Mesenchymal stem cell (in vitro differentiated cells and primary cell): ENCODE results near the gene SORCS3.

Experiments
- DNase-seq: peaks from one replicate; pipeline ENCODE4 v3.0.0-alpha.2; 2013
- H2AFZ ChIP-seq: one replicate; pipeline ENCODE4 v1.6.1; 2013; ENCODE audit warnings: low read depth, mild to moderate bottlenecking, control low read depth, inconsistent platforms, low read length, moderate library complexity
- H2AK5ac ChIP-seq: 2 replicates; pipeline ENCODE4 v1.6.1; 2013; ENCODE audit warnings: low read length, moderate library complexity, mild to moderate bottlenecking, inconsistent platforms; ENCODE audit not compliant: severe bottlenecking
- H2BK120ac ChIP-seq: one replicate; pipeline ENCODE4 v1.6.1; 2013; ENCODE audit warnings: low read depth, mild to moderate bottlenecking, inconsistent platforms, low read length, moderate library complexity
- H2BK12ac ChIP-seq, 2 experiments: one replicate each; pipeline ENCODE4 v1.6.1; 2013; ENCODE audit warnings: inconsistent platforms in 2 of 2, low read length in 2 of 2, mild to moderate bottlenecking in 2 of 2, moderate library complexity in 2 of 2, control low read depth in 1 of 2
- H2BK15ac ChIP-seq: one replicate; pipeline ENCODE4 v1.6.1; 2013; ENCODE audit warnings: mild to moderate bottlenecking, low read depth, inconsistent platforms; ENCODE audit not compliant: poor library complexity, severe bottlenecking
- H2BK5ac ChIP-seq: 2 replicates; pipeline ENCODE4 v1.6.1; 2013; ENCODE audit warnings: low read depth, mild to moderate bottlenecking, low read length, control low read depth, inconsistent platforms; ENCODE audit not compliant: poor library complexity, severe bottlenecking
- H3K14ac ChIP-seq, 2 experiments: one replicate each; pipeline ENCODE4 v1.6.1; 2013; ENCODE audit warnings: inconsistent platforms in 2 of 2, low read length in 2 of 2, control low read depth in 1 of 2, mild to moderate bottlenecking in 1 of 2, moderate library complexity in 1 of 2
- H3K18ac ChIP-seq, 2 experiments: one replicate each; pipeline ENCODE4 v1.6.1; 2013; ENCODE audit warnings: inconsistent platforms in 2 of 2, low read length in 2 of 2, control low read depth in 1 of 2, low read depth in 1 of 2, mild to moderate bottlenecking in 1 of 2
- H3K23ac ChIP-seq, 2 experiments: one replicate each; pipeline ENCODE4 v1.6.1; 2013; ENCODE audit warnings: inconsistent platforms in 2 of 2, low read length in 2 of 2, mild to moderate bottlenecking in 2 of 2, moderate library complexity in 2 of 2, control low read depth in 1 of 2
- H3K27ac ChIP-seq: 2 replicates; pipeline ENCODE4 v1.5.1; 2013; ENCODE audit warnings: mild to moderate bottlenecking, moderate library complexity, low read length, control low read depth, inconsistent platforms; ENCODE audit not compliant: poor library complexity, severe bottlenecking
- H3K27me3 ChIP-seq, 2 experiments: 2 replicates each; pipeline versions ENCODE4 v1.6.1 to v1.7.0; 2013; ENCODE audit warnings: low read length in 2 of 2, mild to moderate bottlenecking in 2 of 2, moderate library complexity in 2 of 2, control low read depth in 1 of 2, inconsistent platforms in 1 of 2; ENCODE audit not compliant: control insufficient read depth in 1 of 2, insufficient read depth in 1 of 2
- H3K36me3 ChIP-seq, 2 experiments: 2 replicates each; pipeline versions ENCODE4 v1.6.1 to v1.7.0; 2013; ENCODE audit warnings: low read length in 2 of 2, control low read depth in 1 of 2, inconsistent platforms in 1 of 2, low read depth in 1 of 2, mild to moderate bottlenecking in 1 of 2; ENCODE audit not compliant: insufficient read depth in 2 of 2, control insufficient read depth in 1 of 2
- H3K4ac ChIP-seq, 2 experiments: one replicate each; pipeline ENCODE4 v1.6.1; 2013; ENCODE audit warnings: inconsistent platforms in 2 of 2, low read length in 2 of 2, mild to moderate bottlenecking in 2 of 2, moderate library complexity in 2 of 2, control low read depth in 1 of 2, low read depth in 1 of 2
- H3K4me1 ChIP-seq: 2 replicates; pipeline ENCODE4 v1.6.1; 2013; ENCODE audit warnings: low read depth, low read length, control low read depth; ENCODE audit not compliant: control insufficient read depth, insufficient read depth
- H3K4me2 ChIP-seq: 2 replicates; pipeline ENCODE4 v1.6.1; 2013; ENCODE audit warnings: low read length, mild to moderate bottlenecking, inconsistent platforms; ENCODE audit not compliant: poor library complexity, severe bottlenecking
- H3K4me3 ChIP-seq, 2 experiments: 2 replicates each; pipeline versions ENCODE4 v1.5.1 to v1.7.0; 2013; ENCODE audit warnings: low read length in 2 of 2, mild to moderate bottlenecking in 2 of 2, control low read depth in 1 of 2, low read depth in 1 of 2; ENCODE audit not compliant: insufficient read depth in 1 of 2
- H3K79me1 ChIP-seq: replicated peaks from 2 replicates; pipeline ENCODE4 v1.6.1; 2013; ENCODE audit warnings: mild to moderate bottlenecking, control low read depth, low read length, inconsistent platforms; ENCODE audit not compliant: poor library complexity, severe bottlenecking
- H3K9ac ChIP-seq: 2 replicates; pipeline ENCODE4 v1.7.0; 2013; ENCODE audit warnings: mild to moderate bottlenecking, low read length, moderate library complexity
- H3K9me3 ChIP-seq: 2 replicates; pipeline ENCODE4 v1.7.0; 2013; ENCODE audit warnings: mild to moderate bottlenecking, low read length; ENCODE audit not compliant: control insufficient read depth
- H4K8ac ChIP-seq: one replicate; pipeline ENCODE4 v1.6.1; 2013; ENCODE audit warnings: inconsistent platforms, mild to moderate bottlenecking, low read length, moderate library complexity
- H4K91ac ChIP-seq: one replicate; pipeline ENCODE4 v1.6.1; 2013; ENCODE audit warnings: mild to moderate bottlenecking, low read length, inconsistent platforms
- WGBS: methylation state at CpG from one replicate; pipeline ENCODE4 v1.1.7; 2013; ENCODE audit warnings: mixed read lengths; 5-methylcytosine and 5-hydroxymethylcytosine counted together

SORCS3 gene

DNA sequence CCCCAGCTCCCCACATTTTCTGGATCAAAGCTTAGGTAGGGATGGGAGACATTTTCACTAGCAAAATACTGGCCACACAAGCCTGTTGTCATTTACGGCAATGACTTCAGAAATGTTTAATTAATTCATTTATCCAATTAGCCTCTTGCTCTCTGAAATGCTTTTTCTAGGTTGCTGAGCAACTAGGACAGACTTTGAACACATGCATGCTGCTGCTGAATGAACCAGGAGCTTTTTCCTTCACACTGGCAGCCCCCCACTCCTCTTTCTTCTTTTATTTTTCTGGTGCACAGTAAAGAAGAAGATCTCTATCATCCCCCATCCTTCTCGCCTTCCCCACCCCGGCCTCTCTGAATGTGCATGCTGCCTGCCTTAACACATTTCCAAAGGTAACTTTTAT is 22.5 kb downstream of the SORCS3 start:
- Histone ChIP-seq H3K4me2 (no peak overlapping the region), H3K18ac (no peak overlapping the region), H3K27me3 (peaks cover 0 to 6% of the 10 kb centered on the region in 2 experiments), H2AFZ (no peak overlapping the region), H3K4ac (no peak overlapping the region), H3K36me3 (no peaks in the 10 kb centered on the region), H3K4me1 (no peaks in the 10 kb centered on the region), H2BK12ac (no peak overlapping the region), H2BK15ac (no peak overlapping the region), H3K79me1 (no peaks in the 10 kb centered on the region), H3K9ac (no peak overlapping the region), H4K8ac (no peak overlapping the region), H2AK5ac (no peak overlapping the region), H4K91ac (no peak overlapping the region), H3K4me3 (no peak overlapping the region), H3K23ac (no peak overlapping the region), H3K14ac (no peak overlapping the region), H2BK120ac (no peak overlapping the region), H2BK5ac (no peak overlapping the region), H3K9me3 (no peaks in the 10 kb centered on the region), H3K27ac (no peak overlapping the region)
- no peak for DNase-seq
- WGBS = 95% methylated on average over 3 of the region's 3 CpGs

- H4K91ac ChIP-seq = no peak overlapping the region
- no peak overlapping the region for H2AFZ ChIP-seq
- H3K4me1 ChIP-seq = no peaks in the 10 kb centered on the region
- H3K23ac ChIP-seq = no peak overlapping the region
- no peak overlapping the region for H2BK15ac ChIP-seq
- no peak overlapping the region for H2AK5ac ChIP-seq
- no peaks in the 10 kb centered on the region for H3K79me1 ChIP-seq
- no peak overlapping the region for H3K4ac ChIP-seq
- no peak overlapping the region for H3K27ac ChIP-seq
- peaks cover 0 to 6% of the 10 kb centered on the region in 2 experiments for H3K27me3 ChIP-seq
- no peaks in the 10 kb centered on the region for H3K9me3 ChIP-seq
- no peak overlapping the region for H3K18ac ChIP-seq
- H3K9ac ChIP-seq = no peak overlapping the region
- H3K4me2 ChIP-seq = no peak overlapping the region
- no peaks in the 10 kb centered on the region for H3K36me3 ChIP-seq
- no peak for DNase-seq
- no peak overlapping the region for H2BK5ac ChIP-seq
- no peak overlapping the region for H4K8ac ChIP-seq
- no peak overlapping the region for H3K4me3 ChIP-seq
- 67% methylated on average over 5 of the region's 5 CpGs for WGBS
- H2BK120ac ChIP-seq = no peak overlapping the region
- no peak overlapping the region for H3K14ac ChIP-seq
- no peak overlapping the region for H2BK12ac ChIP-seq
These were observed 23.1 kb downstream of the SORCS3 start for GRCh38 chr10:104664205-104664604.

DNA sequence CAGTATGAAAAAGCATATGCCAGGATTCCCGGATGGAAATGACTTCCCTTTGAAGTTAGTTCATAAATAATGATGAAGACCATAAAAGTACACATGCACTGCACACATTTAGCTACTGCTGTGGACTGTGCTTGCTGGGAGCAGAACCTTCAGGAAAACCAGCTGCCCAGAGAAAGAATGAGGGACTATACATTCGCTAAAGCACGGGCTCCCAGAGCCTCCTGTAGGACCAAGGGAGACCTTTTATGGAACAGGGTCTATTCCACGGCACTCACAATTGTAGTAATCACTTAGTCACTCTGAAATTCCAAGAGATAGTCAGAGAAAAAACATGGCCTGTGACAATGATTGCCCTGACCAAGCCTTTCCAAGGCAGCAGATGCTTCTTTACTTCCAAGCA is 24.1 kb downstream of the SORCS3 start:
- Histone ChIP-seq H3K18ac (no peak overlapping the region), H2BK15ac (no peak overlapping the region), H3K4ac (no peak overlapping the region), H4K8ac (no peak overlapping the region), H3K9me3 (no peaks in the 10 kb centered on the region), H2AFZ (no peak overlapping the region), H2BK120ac (no peak overlapping the region), H3K4me3 (no peak overlapping the region), H3K4me1 (no peaks in the 10 kb centered on the region), H2BK12ac (no peak overlapping the region), H3K36me3 (no peaks in the 10 kb centered on the region), H3K27me3 (no peaks in the 10 kb centered on the region), H3K79me1 (no peaks in the 10 kb centered on the region), H3K27ac (no peak overlapping the region), H4K91ac (no peak overlapping the region), H3K23ac (no peak overlapping the region), H3K14ac (no peak overlapping the region), H2BK5ac (no peak overlapping the region), H3K9ac (no peak overlapping the region), H3K4me2 (no peak overlapping the region), H2AK5ac (no peak overlapping the region)
- 73% methylated on average over 4 of the region's 4 CpGs for WGBS
- DNase-seq = no peak

GRCh38 chr10:104666106-104666505 is 25.0 kb downstream of the SORCS3 start:
- Histone ChIP-seq H3K23ac (no peak overlapping the region), H3K4ac (no peak overlapping the region), H4K91ac (no peak overlapping the region), H3K4me3 (no peak overlapping the region), H2AFZ (no peak overlapping the region), H2BK120ac (no peak overlapping the region), H2BK12ac (no peak overlapping the region), H4K8ac (no peak overlapping the region), H3K79me1 (no peaks in the 10 kb centered on the region), H3K27ac (no peak overlapping the region), H2BK15ac (no peak overlapping the region), H3K4me1 (no peaks in the 10 kb centered on the region), H2BK5ac (no peak overlapping the region), H3K18ac (no peak overlapping the region), H3K4me2 (no peak overlapping the region), H3K36me3 (no peaks in the 10 kb centered on the region), H3K14ac (no peak overlapping the region), H3K27me3 (no peaks in the 10 kb centered on the region), H3K9me3 (peaks cover 3% of the 10 kb centered on the region), H3K9ac (no peak overlapping the region), H2AK5ac (no peak overlapping the region)
- no peak for DNase-seq
- WGBS = 74% methylated on average over 4 of the region's 5 CpGs
